Panc1 (cell line): Measurements from ENCODE around the gene NEB.

Experiments used
- CTCF ChIP-seq: fragments of 450-650 bp; IDR thresholded peaks from 2 replicates; pipeline ENCODE4 v1.5.1; 2017; ENCODE audit warnings: mild to moderate bottlenecking
- POLR2AphosphoS5 ChIP-seq: IDR thresholded peaks from 2 replicates; pipeline ENCODE4 v1.6.1; 2012; ENCODE audit warnings: mild to moderate bottlenecking, low read depth, low read length, moderate library complexity
- REST ChIP-seq, 2 experiments: IDR thresholded peaks; 2 replicates each; pipeline ENCODE4 v1.6.1; 2011 to 2012; ENCODE audit warnings: low read depth in 2 of 2, control low read depth in 1 of 2, low read length in 1 of 2, mild to moderate bottlenecking in 1 of 2, moderate library complexity in 1 of 2; ENCODE audit not compliant: insufficient read depth in 1 of 2
- TCF7L2 ChIP-seq: IDR thresholded peaks from 2 replicates; pipeline ENCODE4 v1.6.1; 2011; ENCODE audit warnings: mild to moderate bottlenecking, low read depth, low read length, inconsistent platforms

DNA sequence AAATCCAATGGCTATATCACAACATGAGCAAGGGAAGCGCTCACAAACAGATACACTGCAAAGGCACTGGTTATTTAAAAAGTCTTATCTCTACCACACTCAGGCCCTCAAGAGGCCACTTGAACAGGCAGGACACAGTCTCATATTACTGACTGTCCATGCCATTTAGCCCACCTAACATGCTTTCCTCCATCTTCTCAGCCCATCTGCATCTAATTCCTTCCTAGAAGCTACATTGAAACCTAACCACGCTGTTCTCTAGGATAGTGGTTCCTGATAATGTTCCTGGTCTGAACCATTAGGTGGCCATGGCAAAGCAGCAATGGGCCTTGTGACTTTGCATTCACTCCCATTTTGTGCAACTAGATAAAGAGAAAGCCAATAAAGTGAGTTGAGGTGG, 22.5 kb upstream of the NEB start:
- TF ChIP-seq CTCF (no peak), POLR2AphosphoS5 (no peak), REST (IDR thresholded peaks at IDR 0.05; ENCODE audit: insufficient read depth in 1 of 2, low read depth in 2 of 2, low read length in 1 of 2) (no peak), TCF7L2 (no peak)
